Adrenal gland (tissue), 5 donors: ENCODE measurements around the gene CELA1.

Source experiments
- POLR2A ChIP-seq, 2 donors: fragments of 450-650 bp; IDR thresholded peaks; one replicate each; pipeline ENCODE4 v1.6.1; 2017; ENCODE audit warnings: antibody characterized with exemption in 2 of 2, mild to moderate bottlenecking in 2 of 2, moderate library complexity in 1 of 2
- TF ChIP-seq, protein P1 (sequence below), 6 experiments: fragments of 450-650 bp in 4 of 6; fragments of 200-600 bp in 2 of 6; sonication (generic) in 1 of 6; IDR thresholded peaks; 1 replicate in 5 of 6; 2 replicates in 1 of 6; pipeline versions ENCODE4 v1.5.1 to v1.8.0; 2016 to 2021; ENCODE audit warnings: antibody characterized with exemption in 6 of 6, mild to moderate bottlenecking in 2 of 6, moderate library complexity in 1 of 6
- donor health status: DM: no; HTN: no; CAD: no.

DNA sequence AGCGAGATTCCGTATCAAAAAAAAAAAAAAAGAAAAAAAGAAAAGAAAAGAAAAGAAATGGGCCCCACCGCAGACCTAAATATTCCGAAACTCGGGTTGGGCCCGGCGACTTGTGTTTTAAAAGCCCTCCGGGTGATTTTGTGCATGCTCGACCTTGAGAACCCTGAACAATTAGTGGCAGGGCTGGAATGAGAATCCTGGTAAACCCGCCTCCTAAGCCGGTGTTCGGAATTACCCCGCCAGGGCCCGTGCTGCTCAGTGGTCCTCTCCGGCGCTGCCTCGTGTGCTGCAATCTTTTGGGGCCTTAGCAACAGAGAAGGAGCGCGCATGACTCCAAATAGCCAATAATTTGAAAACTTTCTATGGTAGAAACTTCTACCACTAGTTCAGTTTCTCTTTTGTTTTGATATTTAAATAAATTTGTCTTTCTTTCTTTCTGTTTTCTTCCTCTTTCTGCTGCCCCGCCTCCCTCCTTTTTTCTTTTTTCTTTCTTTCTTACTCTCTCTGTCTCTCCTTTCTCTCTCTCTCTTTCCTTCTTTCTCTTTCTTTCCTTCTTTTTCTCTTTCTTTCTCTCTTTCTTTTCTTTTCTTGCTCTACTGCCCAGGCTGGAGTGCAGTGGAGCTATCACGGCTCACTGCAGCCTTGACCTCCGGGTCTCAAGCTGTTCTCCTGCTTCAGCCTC lies 46.2 kb upstream of the CELA1 start:
- TF ChIP-seq, protein P1, sequence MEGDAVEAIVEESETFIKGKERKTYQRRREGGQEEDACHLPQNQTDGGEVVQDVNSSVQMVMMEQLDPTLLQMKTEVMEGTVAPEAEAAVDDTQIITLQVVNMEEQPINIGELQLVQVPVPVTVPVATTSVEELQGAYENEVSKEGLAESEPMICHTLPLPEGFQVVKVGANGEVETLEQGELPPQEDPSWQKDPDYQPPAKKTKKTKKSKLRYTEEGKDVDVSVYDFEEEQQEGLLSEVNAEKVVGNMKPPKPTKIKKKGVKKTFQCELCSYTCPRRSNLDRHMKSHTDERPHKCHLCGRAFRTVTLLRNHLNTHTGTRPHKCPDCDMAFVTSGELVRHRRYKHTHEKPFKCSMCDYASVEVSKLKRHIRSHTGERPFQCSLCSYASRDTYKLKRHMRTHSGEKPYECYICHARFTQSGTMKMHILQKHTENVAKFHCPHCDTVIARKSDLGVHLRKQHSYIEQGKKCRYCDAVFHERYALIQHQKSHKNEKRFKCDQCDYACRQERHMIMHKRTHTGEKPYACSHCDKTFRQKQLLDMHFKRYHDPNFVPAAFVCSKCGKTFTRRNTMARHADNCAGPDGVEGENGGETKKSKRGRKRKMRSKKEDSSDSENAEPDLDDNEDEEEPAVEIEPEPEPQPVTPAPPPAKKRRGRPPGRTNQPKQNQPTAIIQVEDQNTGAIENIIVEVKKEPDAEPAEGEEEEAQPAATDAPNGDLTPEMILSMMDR (IDR thresholded peaks at IDR 0.05), result no peak
- TF ChIP-seq POLR2A (IDR thresholded peaks at IDR 0.05), result no peak
